Stimulated activated CD4-positive, alpha-beta T cell treated with anti-CD3 and anti-CD28 coated beads, Interleukin-1b, Interleukin-23, amount 100 ng/mL, for 24 hours (primary cell): Measurements from ENCODE around the gene TRPM4.
"Not testable (repeated sequence)": the region's sequence is repeated elsewhere in the genome, so short reads cannot be mapped to it uniquely, and the experiment has no call there.

Experiments
- DNase-seq, 4 experiments: peaks; one replicate each; pipeline ENCODE4 v3.0.0-alpha.2; 2020; ENCODE audit warnings: low read depth in 4 of 4, low spot score in 1 of 4

The TRPM4 gene

DNA sequence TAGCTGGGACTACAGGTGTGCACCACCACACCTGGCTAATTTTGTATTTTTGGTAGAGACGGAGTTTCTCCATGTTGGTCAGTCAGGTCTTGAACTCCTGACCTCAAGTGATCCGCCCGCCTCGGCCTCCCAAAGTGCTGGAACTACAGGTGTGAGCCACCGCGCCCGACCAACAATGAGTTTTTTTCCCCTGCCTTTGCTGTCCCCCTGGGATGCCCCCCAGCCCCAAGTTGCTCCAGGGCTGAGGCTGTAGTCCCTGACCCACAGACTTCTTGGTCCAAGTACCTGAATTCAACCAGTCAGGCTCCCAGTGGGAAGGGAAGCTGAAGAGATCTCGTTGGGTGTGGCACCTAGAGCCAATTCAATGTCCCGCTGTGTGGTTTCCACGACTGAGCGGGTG is 66.8 kb downstream of the TRPM4 start:
- DNase-seq, result not testable (repeated sequence)

DNA sequence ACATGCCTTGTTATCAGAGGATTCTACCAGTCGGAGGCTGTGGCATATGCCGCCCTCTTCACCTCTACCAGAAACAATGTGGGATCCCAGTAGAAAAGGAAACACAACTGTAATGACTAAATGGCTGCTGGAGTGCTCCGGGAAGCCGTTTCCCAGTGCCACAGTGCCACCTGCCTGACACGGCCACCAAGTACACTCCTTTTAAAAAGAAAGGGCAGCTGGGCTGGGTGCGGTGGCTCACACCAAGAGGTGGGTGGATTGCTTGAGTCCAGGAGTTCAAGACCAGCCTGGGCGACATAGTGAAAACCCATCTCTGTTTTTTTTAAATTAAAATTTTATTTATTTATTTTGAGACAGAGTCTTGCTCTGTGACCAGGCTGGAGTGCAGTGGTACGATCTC is 67.3 kb downstream of the TRPM4 start:
- DNase-seq, result no peak

GRCh38 chr19:49229416-49229815 is 71.8 kb downstream of the TRPM4 start:
- DNase-seq, result no peak

DNA sequence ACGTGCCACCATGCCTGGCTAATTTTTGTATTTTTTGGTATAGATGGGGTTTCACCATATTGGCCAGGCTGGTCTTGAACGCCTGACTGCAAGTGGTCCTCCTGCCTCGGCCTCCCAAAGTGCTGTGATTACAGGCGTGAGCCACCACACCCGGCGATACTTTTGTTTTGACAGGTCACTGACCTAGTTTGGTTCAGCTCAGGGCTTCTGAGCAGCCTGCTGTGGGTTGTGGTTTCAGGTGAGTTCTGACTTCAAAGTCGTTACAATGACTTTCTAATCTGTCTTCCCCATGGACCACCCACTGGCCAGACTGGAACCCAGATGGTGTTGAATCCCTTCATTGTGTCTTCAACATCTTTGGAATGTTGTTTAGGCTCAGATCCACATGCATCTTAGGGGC is 73.8 kb downstream of the TRPM4 start:
- no peak for DNase-seq

DNA sequence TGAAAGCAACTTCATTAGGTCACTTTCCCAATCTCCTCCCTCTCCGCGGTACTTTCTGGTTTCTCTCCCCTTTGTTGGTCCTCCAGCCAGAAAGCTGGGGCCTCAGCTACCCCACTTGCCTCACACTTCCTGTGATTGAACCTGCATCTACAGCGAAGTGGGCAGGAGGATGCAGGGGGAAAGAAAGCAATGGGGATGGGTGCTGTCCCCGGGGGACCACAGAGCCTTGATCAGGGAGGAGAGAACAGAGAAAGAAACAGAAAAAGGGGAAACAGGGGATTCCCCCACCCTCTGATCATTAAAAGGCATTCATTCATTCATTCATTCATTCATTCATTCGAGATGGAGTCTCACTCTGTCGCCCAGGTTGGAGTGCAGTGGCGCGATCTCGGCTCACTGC is 74.2 kb downstream of the TRPM4 start:
- no peak for DNase-seq

- DNase-seq, result no peak
Measured at GRCh38 chr19:49233163-49233562, 75.6 kb downstream of the TRPM4 start.

- no peak for DNase-seq
Measured at GRCh38 chr19:49241769-49242168, 84.2 kb downstream of the TRPM4 start.

- no peak for DNase-seq
Measured at GRCh38 chr19:49243129-49243528, 85.5 kb downstream of the TRPM4 start.

DNA sequence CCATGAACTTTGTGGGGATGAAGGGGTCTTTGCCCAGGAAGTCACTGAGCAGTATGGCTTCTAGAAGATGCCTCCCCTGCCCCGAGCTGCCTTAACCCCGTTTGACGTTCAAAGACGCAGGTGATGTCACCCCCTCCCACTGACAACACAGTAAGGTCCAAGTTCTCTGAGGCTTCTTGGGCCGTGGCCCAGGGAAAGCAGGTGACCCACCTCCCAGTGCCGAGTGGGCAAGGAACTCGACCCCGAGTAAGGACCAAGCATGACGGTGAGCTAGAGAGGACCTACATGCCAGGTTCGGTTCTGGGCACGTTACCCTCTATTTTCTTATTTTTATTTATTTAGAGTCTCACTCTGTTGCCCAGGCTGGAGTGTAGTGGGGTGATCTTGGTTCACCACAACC is 86.1 kb downstream of the TRPM4 start:
- DNase-seq, result no peak

DNA sequence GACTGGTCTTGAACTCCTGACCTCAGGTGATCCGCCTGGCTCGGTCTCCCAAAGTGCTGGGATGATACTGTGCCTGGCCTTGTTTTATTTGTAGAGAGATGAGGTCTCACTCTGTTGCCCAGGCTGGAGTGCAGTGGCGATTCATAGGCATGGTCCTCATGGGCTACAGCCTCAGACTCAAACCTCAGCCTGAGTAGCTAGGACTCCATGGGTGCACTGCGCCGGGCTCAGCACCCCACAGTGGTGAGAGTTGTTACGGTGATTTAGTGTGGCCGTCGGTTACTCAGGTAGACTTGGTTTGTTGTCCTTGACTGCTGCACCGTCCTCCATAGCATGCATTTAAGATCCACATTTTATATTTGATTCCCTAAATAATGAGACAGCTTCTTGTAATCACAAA is 86.7 kb downstream of the TRPM4 start:
- DNase-seq, result no peak

DNA sequence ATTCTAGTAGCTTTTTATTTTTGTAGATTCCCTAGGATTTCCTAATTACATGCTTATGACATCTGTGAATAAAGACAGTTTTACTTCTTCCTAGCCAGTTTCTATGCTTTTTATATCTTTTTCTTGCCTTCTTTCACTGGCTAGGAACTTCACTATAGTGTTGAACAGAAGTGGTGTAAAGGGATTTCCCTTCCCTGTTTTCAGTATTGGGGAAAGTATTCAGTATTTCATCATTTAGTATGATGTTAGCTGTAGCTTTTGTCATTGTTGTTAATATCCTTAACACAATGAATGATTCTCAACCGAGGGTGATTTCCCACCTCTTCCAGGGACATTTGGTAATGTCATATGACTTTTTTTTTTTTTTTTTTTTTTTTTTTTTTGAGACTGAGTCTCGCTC is 90.1 kb downstream of the TRPM4 start:
- no peak for DNase-seq

- DNase-seq, result no peak
Measured at GRCh38 chr19:49249933-49250332, 92.3 kb downstream of the TRPM4 start.

DNA sequence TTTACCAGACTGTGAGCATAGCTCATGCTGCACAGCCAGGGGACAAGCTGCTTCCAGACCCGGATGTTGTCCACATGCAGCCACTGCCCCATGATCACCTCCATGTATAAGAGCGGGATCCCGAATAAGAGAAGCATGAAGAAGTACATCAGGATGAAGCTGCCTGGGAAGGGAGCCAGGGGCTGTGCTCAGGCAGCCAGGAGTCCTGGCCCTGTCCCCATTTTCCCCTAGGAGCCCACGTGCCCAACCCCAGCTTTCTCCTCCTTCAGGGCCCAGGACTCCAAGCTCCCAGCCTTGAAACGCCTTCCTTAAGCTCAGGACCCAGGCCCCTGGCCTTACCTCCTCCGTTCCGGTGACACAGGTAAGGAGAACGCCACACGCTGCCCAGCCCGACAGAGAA is 98.1 kb downstream of the TRPM4 start:
- no peak for DNase-seq

GRCh38 chr19:49256691-49257090 is 99.1 kb downstream of the TRPM4 start:
- DNase-seq, result no peak
